PFSK-1 (cell line): ENCODE data around the gene IBTK.

Source experiments
- POLR2AphosphoS5 ChIP-seq: IDR thresholded peaks from 2 replicates; pipeline ENCODE4 v1.6.1; 2012; ENCODE audit warnings: low read depth, mild to moderate bottlenecking, control low read depth, low read length, moderate library complexity
- REST ChIP-seq, 2 experiments: IDR thresholded peaks; 2 replicates each; pipeline versions ENCODE4 v1.6.1 to v1.8.0; 2011 to 2012; ENCODE audit warnings: low read depth in 2 of 2, low read length in 2 of 2, control low read depth in 1 of 2, inconsistent platforms in 1 of 2, mild to moderate bottlenecking in 1 of 2, moderate library complexity in 1 of 2; ENCODE audit not compliant: insufficient read depth in 1 of 2

DNA sequence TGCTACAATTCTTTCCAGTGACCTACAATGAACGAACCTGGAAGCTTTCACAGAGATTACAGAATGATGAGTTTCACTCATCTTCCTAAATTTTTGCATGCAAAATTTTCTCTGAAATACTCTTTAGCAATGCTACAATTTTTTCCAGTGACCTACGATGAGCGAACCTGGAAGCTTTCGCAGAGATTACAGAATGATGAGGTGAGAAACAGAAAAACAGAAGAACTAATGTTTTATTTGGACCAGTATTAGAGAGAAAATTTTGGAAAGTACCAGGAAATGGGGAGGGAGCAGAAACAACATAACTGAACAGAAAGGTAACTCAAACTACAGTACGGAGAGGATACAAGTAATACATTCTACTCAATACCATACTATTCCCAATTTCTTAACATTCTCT is 75.0 kb downstream of the IBTK start:
- no peak for TF ChIP-seq POLR2AphosphoS5
- no peak for TF ChIP-seq REST (IDR thresholded peaks at IDR 0.05; ENCODE audit: insufficient read depth in 1 of 2, low read depth in 2 of 2, low read length in 2 of 2)
